Esophagus muscularis mucosa (tissue), 4 donors: ENCODE data around the gene COIL. TPM values are rescaled to one million over a fixed set of nuclear protein-coding genes. Genes with fewer than 3 reads are reported as not detected.
"Not testable (repeated sequence)": the region's sequence is repeated elsewhere in the genome, so short reads cannot be mapped to it uniquely, and the experiment has no call there.

Experiments
- DNase-seq: peaks from one replicate; pipeline ENCODE4 v3.0.0-alpha.2; 2017; ENCODE audit errors: extremely low spot score
- H3K27ac ChIP-seq, 4 donors: fragments of 200-600 bp; sonication (generic); replicated peaks in 1 of 4; 1 replicate in 3 of 4; 2 replicates in 1 of 4; pipeline ENCODE4 v1.5.1; 2016 to 2019; ENCODE audit warnings: mild to moderate bottlenecking in 1 of 4
- H3K27me3 ChIP-seq, 4 donors: fragments of 200-600 bp; sonication (generic); one replicate each; pipeline versions ENCODE4 v1.5.1 to v1.6.0; 2016 to 2019
- H3K36me3 ChIP-seq, 4 donors: fragments of 200-600 bp; sonication (generic); one replicate each; pipeline ENCODE4 v1.5.1; 2016 to 2019
- H3K4me1 ChIP-seq, 4 donors: fragments of 200-600 bp; sonication (generic); one replicate each; pipeline ENCODE4 v1.5.1; 2016 to 2019
- H3K4me3 ChIP-seq, 4 donors: fragments of 200-600 bp; sonication (generic); 1 replicate in 2 of 4; 2 replicates in 2 of 4; pipeline ENCODE4 v1.5.1; 2016 to 2019; ENCODE audit warnings: mild to moderate bottlenecking in 4 of 4, moderate library complexity in 1 of 4
- H3K9me3 ChIP-seq, 4 donors: fragments of 200-600 bp; sonication (generic); 1 replicate in 3 of 4; 2 replicates in 1 of 4; pipeline ENCODE4 v1.5.1; 2016 to 2019
- CTCF ChIP-seq, 3 experiments: fragments of 200-600 bp in 2 of 3; fragments of 450-650 bp in 1 of 3; sonication (generic) in 2 of 3; IDR thresholded peaks; one replicate each; pipeline ENCODE4 v1.5.1; 2017 to 2019; ENCODE audit warnings: antibody characterized with exemption in 3 of 3, mild to moderate bottlenecking in 2 of 3, moderate library complexity in 1 of 3
- EP300 ChIP-seq: sonication (generic); formaldehyde crosslinking; IDR thresholded peaks from one replicate; pipeline ENCODE4 v1.6.1; 2017; ENCODE audit warnings: antibody characterized with exemption
- POLR2A ChIP-seq: fragments of 450-650 bp; IDR thresholded peaks from one replicate; pipeline ENCODE4 v1.6.1; 2017; ENCODE audit warnings: antibody characterized with exemption, moderate library complexity, mild to moderate bottlenecking, low read depth
- POLR2AphosphoS5 ChIP-seq, 2 donors: sonication (generic); formaldehyde crosslinking; IDR thresholded peaks; one replicate each; pipeline ENCODE4 v1.6.1; 2017; ENCODE audit warnings: antibody characterized with exemption in 2 of 2
- WGBS: methylation state at CpG from one replicate; pipeline ENCODE4 v1.1.5; 2018; 5-methylcytosine and 5-hydroxymethylcytosine counted together
- intact Hi-C: fragments of 100-400 bp; cut with DNase I; formaldehyde crosslinking; loops from one replicate; pipeline ENCODE4 v1.15.1; 2023
- total RNA-seq, 4 donors: library from RNA; depleted of rRNA; stranded (reverse); fragments of >200 nt; gene quantifications; one replicate each; pipeline versions ENCODE4 v1.1.0 to v1.2.1, GENCODE V29; 2016

COIL gene
- total RNA-seq, 4 donors from 2014 or later = 9.9 to 13.3 (median 11.4) TPM

GRCh38 chr17:56985371-56986162 is 24.7 kb upstream of the COIL start:
- intact Hi-C loops = no loop called here
- no peak overlapping the region for H3K4me3 ChIP-seq
- no peak overlapping the region for H3K27ac ChIP-seq
- H3K36me3 ChIP-seq = peaks cover 53 to 99% (median 71%) of the 10 kb centered on the region in 4 donors
- 93% methylated on average over 14 of the region's 14 CpGs for WGBS
- DNase-seq = no peak
- H3K9me3 ChIP-seq = no peaks in the 10 kb centered on the region
- no peak for TF ChIP-seq CTCF (IDR thresholded peaks at IDR 0.05)
- no peak for TF ChIP-seq EP300
- TF ChIP-seq POLR2AphosphoS5 (IDR thresholded peaks at IDR 0.05) = no peak
- no peak for TF ChIP-seq POLR2A
- no peaks in the 10 kb centered on the region for H3K27me3 ChIP-seq
- H3K4me1 ChIP-seq = no peaks in the 10 kb centered on the region

GRCh38 chr17:56983366-56983765 is 22.5 kb upstream of the COIL start:
- H3K27me3 ChIP-seq = no peaks in the 10 kb centered on the region
- H3K9me3 ChIP-seq = no peaks in the 10 kb centered on the region
- H3K27ac ChIP-seq = no peak overlapping the region
- H3K4me1 ChIP-seq = peaks cover 8 to 19% (median 12%) of the 10 kb centered on the region in 4 donors
- intact Hi-C loops = no loop called here
- H3K36me3 ChIP-seq = peaks cover 39 to 77% (median 60%) of the 10 kb centered on the region in 4 donors
- no peak for DNase-seq
- H3K4me3 ChIP-seq = no peak overlapping the region
- 76% methylated on average over 3 of the region's 3 CpGs for WGBS
- no peak for TF ChIP-seq POLR2A
- no peak for TF ChIP-seq EP300
- no peak for TF ChIP-seq POLR2AphosphoS5 (IDR thresholded peaks at IDR 0.05)
- no peak for TF ChIP-seq CTCF (IDR thresholded peaks at IDR 0.05)

- H3K4me1 ChIP-seq = peaks cover 8 to 23% (median 15%) of the 10 kb centered on the region in 4 donors
- H3K4me3 ChIP-seq = no peak overlapping the region
- TF ChIP-seq POLR2A (no peak), POLR2AphosphoS5 (IDR thresholded peaks at IDR 0.05) (no peak), EP300 (no peak), CTCF (IDR thresholded peaks at IDR 0.05) (no peak)
- H3K27me3 ChIP-seq = no peaks in the 10 kb centered on the region
- no peaks in the 10 kb centered on the region for H3K9me3 ChIP-seq
- intact Hi-C loops = no loop called here
- no peak for DNase-seq
- peaks cover 32 to 66% (median 50%) of the 10 kb centered on the region in 4 donors for H3K36me3 ChIP-seq
- H3K27ac ChIP-seq = no peak overlapping the region
- WGBS = 93% methylated on average over 8 of the region's 8 CpGs
Measured at GRCh38 chr17:56982312-56982711, 21.5 kb upstream of the COIL start.

- WGBS = 93% methylated on average over 12 of the region's 12 CpGs
- H3K9me3 ChIP-seq, intact Hi-C loops, H3K4me3 ChIP-seq, DNase-seq, H3K27ac ChIP-seq, H3K27me3 ChIP-seq: not testable (repeated sequence)
- Histone ChIP-seq H3K36me3 (peaks cover 14 to 49% (median 32%) of the 10 kb centered on the region in 4 donors), H3K4me1 (peaks cover 8 to 31% (median 22%) of the 10 kb centered on the region in 4 donors)
Measured at GRCh38 chr17:56980526-56980925, 19.7 kb upstream of the COIL start.

- intact Hi-C loops = no loop called here
- no peak for TF ChIP-seq POLR2A
- no peak for TF ChIP-seq EP300
- no peak for TF ChIP-seq CTCF (IDR thresholded peaks at IDR 0.05)
- no peak for TF ChIP-seq POLR2AphosphoS5 (IDR thresholded peaks at IDR 0.05)
- 56% methylated on average over 3 of the region's 3 CpGs for WGBS
- peaks cover 5 to 34% (median 22%) of the 10 kb centered on the region in 4 donors for H3K36me3 ChIP-seq
- H3K9me3 ChIP-seq = no peaks in the 10 kb centered on the region
- H3K4me1 ChIP-seq = peaks cover 8 to 31% (median 22%) of the 10 kb centered on the region in 4 donors
- peak overlapping the region; percentile 72 to 84 (median 74) for H3K27ac ChIP-seq
- no peaks in the 10 kb centered on the region for H3K27me3 ChIP-seq
- peak overlapping the region; percentile 62 to 75 (median 64) for H3K4me3 ChIP-seq
- DNase-seq = no peak
Measured at GRCh38 chr17:56979091-56979480, 18.2 kb upstream of the COIL start.
